MCF 10A (cell line): ENCODE measurements around the gene ARL3. TPM values are rescaled to one million over a fixed set of nuclear protein-coding genes. Genes with fewer than 3 reads are reported as not detected.

ENCODE experiments used
- Bru-seq: library from RNA; stranded (reverse); fragments of 400-500 nt; gene quantifications from one replicate; lab custom pipeline; 2021; lab: Mats Ljungman, UMichigan
- BruChase-seq, 2 experiments: library from RNA; stranded (reverse); fragments of 400-500 nt; gene quantifications; one replicate each; lab custom pipeline; 2021; lab: Mats Ljungman, UMichigan
- BruUV-seq: library from RNA; stranded (reverse); fragments of 400-500 nt; replicated peaks from 2 replicates; lab custom pipeline; 2021; lab: Mats Ljungman, UMichigan
- CTCF ChIA-PET: fragments of 300-600 bp; sonication (Branson Sonifier 250); formaldehyde crosslinking; extraction: SDS; loops from one replicate; lab custom pipeline; 2021; ENCODE audit warnings: antibody characterized with exemption, inconsistent platforms; lab: Yijun Ruan, JAX
- POLR2A ChIA-PET: fragments of 300-600, 350-650 bp; sonication (Branson Sonifier 250); formaldehyde crosslinking; extraction: SDS; loops from one replicate; lab custom pipeline; 2020; ENCODE audit warnings: antibody characterized with exemption, inconsistent platforms; lab: Yijun Ruan, JAX
- DNase-seq: peaks from one replicate; pipeline ENCODE4 v3.0.0-alpha.2; 2018; ENCODE audit not compliant: unreplicated experiment
- H3K27ac Mint-ChIP-seq: one replicate; pipeline ENCODE4 v1.8.0; 2022; ENCODE audit warnings: mild to moderate bottlenecking, low read depth, mixed read lengths; ENCODE audit not compliant: unreplicated experiment
- H3K27me3 Mint-ChIP-seq: one replicate; pipeline ENCODE4 v1.8.0; 2022; ENCODE audit warnings: mixed read lengths; ENCODE audit not compliant: insufficient read depth, unreplicated experiment
- H3K36me3 Mint-ChIP-seq: one replicate; pipeline ENCODE4 v1.8.0; 2022; ENCODE audit warnings: mild to moderate bottlenecking, moderate library complexity, mixed read lengths; ENCODE audit not compliant: insufficient read depth, unreplicated experiment
- H3K4me1 Mint-ChIP-seq: one replicate; pipeline ENCODE4 v1.8.0; 2022; ENCODE audit warnings: mixed read lengths; ENCODE audit not compliant: insufficient read depth, unreplicated experiment
- H3K4me3 Mint-ChIP-seq: one replicate; pipeline ENCODE4 v1.8.0; 2022; ENCODE audit warnings: mild to moderate bottlenecking, moderate library complexity, mixed read lengths; ENCODE audit not compliant: unreplicated experiment
- H3K9me3 Mint-ChIP-seq: one replicate; pipeline ENCODE4 v1.8.0; 2022; ENCODE audit warnings: mixed read lengths; ENCODE audit not compliant: unreplicated experiment
- intact Hi-C: fragments of 100-400 bp; cut with micrococcal nuclease; formaldehyde crosslinking; loops from 2 replicates; pipeline ENCODE4 v1.14.1; 2022
- long read RNA-seq: library from polyadenylated mRNA; stranded (forward); transcript quantifications from one replicate; pipeline ENCODE4 v2.0.0, GENCODE V29; 2022
- total RNA-seq: library from RNA; stranded (reverse); gene quantifications from 2 replicates; pipeline ENCODE4 v1.2.3, GENCODE V29; 2022
- TF ChIP-seq, protein P1 (sequence below): fragments of 200-600 bp; IDR thresholded peaks from one replicate; pipeline ENCODE4 v1.8.0; 2022; ENCODE audit warnings: antibody characterized with exemption, mild to moderate bottlenecking; ENCODE audit not compliant: unreplicated experiment

Gene ARL3, protein sequence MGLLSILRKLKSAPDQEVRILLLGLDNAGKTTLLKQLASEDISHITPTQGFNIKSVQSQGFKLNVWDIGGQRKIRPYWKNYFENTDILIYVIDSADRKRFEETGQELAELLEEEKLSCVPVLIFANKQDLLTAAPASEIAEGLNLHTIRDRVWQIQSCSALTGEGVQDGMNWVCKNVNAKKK
- total RNA-seq (6.8 and 7.0 TPM in 2 replicates), Bru-seq, nascent RNA (percentile 48 among the genes with signal in this experiment), BruChase-seq, experiment 1, labeled RNA remaining after a 6-hour chase (percentile 54 among the genes with signal in this experiment), BruChase-seq, experiment 2, labeled RNA remaining after a 2-hour chase (percentile 53 among the genes with signal in this experiment)
- long read RNA-seq, transcript ARL3-201 (6 exons, 3,844 nt) = major isoform, 36 of 48 reads
- long read RNA-seq, partial matches to known transcripts = 8 of 48 reads
- long read RNA-seq, other reads (novel, unspliced or antisense) = 4 of 48 reads

- ChIA-PET CTCF (interaction anchor here (0.6 to 2.9 kb wide), 13 partner anchors 9 to 338 kb away, joined by 3 to 12 read pairs (median 5); partner anchors contain the start of gene TRIM8), POLR2A (interaction anchor here (0.6 to 5.3 kb wide), 43 partner anchors 9 to 1672 kb away, joined by 3 to 115 read pairs (median 4); partner anchors contain the start of genes ACTR1A, CNNM2, NFKB2 and OGA)
- peak within 1 kb of the TSS; percentile 97 for H3K4me3 Mint-ChIP-seq
- peak within 1 kb of the TSS; percentile 92 for H3K27ac Mint-ChIP-seq
- H3K9me3 Mint-ChIP-seq = no peaks in the 10 kb centered on the region
- BruUV-seq = no TSS peak
- TF ChIP-seq, protein P1, sequence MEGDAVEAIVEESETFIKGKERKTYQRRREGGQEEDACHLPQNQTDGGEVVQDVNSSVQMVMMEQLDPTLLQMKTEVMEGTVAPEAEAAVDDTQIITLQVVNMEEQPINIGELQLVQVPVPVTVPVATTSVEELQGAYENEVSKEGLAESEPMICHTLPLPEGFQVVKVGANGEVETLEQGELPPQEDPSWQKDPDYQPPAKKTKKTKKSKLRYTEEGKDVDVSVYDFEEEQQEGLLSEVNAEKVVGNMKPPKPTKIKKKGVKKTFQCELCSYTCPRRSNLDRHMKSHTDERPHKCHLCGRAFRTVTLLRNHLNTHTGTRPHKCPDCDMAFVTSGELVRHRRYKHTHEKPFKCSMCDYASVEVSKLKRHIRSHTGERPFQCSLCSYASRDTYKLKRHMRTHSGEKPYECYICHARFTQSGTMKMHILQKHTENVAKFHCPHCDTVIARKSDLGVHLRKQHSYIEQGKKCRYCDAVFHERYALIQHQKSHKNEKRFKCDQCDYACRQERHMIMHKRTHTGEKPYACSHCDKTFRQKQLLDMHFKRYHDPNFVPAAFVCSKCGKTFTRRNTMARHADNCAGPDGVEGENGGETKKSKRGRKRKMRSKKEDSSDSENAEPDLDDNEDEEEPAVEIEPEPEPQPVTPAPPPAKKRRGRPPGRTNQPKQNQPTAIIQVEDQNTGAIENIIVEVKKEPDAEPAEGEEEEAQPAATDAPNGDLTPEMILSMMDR = peak; percentile 40
- H3K4me1 Mint-ChIP-seq = peaks cover 30% of the 10 kb centered on the region
- peaks cover 15% of the 10 kb centered on the region for H3K36me3 Mint-ChIP-seq
- no peaks in the 10 kb centered on the region for H3K27me3 Mint-ChIP-seq
- intact Hi-C loops = loop anchor here (1.0 to 5.0 kb wide), 3 partner anchors 29 to 68 kb away; partner anchors contain the start of gene WBP1L
- DNase-seq = peak; percentile 98
Measured at GRCh38 chr10:102713814-102714620, at the start of gene ARL3. TSS of gene ARL3 (minus strand) at chr10:102714397. CDS start at chr10:102714275, 122 bp downstream.

DNA sequence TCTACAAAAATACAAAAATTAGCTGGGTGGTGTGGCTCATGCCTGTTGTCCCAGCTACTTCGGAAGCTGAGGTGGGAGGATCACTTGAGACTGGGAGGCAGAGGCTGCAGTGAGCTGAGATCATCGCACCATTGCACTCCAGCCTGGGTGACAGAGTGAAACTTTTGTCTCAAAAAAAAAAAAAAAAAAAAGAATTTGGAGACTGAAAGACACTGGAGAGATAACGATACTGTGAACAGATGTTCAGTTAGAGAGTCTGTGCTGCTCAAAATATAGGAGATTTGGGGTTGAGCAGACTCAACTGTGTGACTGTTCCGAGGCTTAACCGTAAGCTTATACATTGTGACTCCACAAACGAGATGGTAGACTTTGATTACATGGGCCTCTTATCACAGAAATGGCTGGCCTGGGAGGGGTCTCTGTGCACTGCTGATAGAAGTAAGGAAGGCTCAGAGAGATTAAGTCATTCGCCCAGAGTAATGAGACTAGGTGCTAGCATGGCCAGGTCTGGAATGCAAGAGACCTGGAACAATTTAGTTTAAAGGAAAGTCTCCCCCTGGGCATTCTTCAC is 48.9 kb upstream of the ARL3 start:
- Mint-ChIP-seq H3K4me1 (peaks cover 19% of the 10 kb centered on the region), H3K9me3 (no peaks in the 10 kb centered on the region), H3K27me3 (no peaks in the 10 kb centered on the region), H3K4me3 (no peak overlapping the region), H3K27ac (no peak overlapping the region), H3K36me3 (peaks cover 27% of the 10 kb centered on the region)
- intact Hi-C loops = no loop called here
- POLR2A ChIA-PET = interaction anchor here (0.6 to 5.7 kb wide), 4 partner anchors 9 to 25 kb away, joined by 3 to 42 read pairs (median 16); no protein-coding TSS in a partner anchor
- BruUV-seq = no TSS peak
- TF ChIP-seq, protein P1 = no peak
- no peak for DNase-seq
- CTCF ChIA-PET = interaction anchor here (6.9 kb wide), 1 partner anchor 10 kb away, joined by 71 read pairs; no protein-coding TSS in a partner anchor

GRCh38 chr10:102762401-102763015 is 48.3 kb upstream of the ARL3 start:
- DNase-seq = no peak
- CTCF ChIA-PET = interaction anchor here (0.5 to 6.9 kb wide), 4 partner anchors 9 to 109 kb away, joined by 3 to 71 read pairs (median 4); no protein-coding TSS in a partner anchor
- TF ChIP-seq, protein P1 = no peak
- H3K4me3 Mint-ChIP-seq = no peak overlapping the region
- no TSS peak for BruUV-seq
- peaks cover 19% of the 10 kb centered on the region for H3K4me1 Mint-ChIP-seq
- intact Hi-C loops = no loop called here
- H3K27ac Mint-ChIP-seq = no peak overlapping the region
- H3K9me3 Mint-ChIP-seq = no peaks in the 10 kb centered on the region
- POLR2A ChIA-PET = interaction anchor here (0.7 to 5.7 kb wide), 5 partner anchors 8 to 341 kb away, joined by 3 to 42 read pairs (median 8); partner anchors contain the start of gene WBP1L
- H3K36me3 Mint-ChIP-seq = peaks cover 27% of the 10 kb centered on the region
- no peaks in the 10 kb centered on the region for H3K27me3 Mint-ChIP-seq
